ENCODE data around the gene BMPR1A. TPM values are rescaled to one million over a fixed set of nuclear protein-coding genes. Genes with fewer than 3 reads are reported as not detected.
"Not testable (repeated sequence)": the region's sequence is repeated elsewhere in the genome, so short reads cannot be mapped to it uniquely, and the experiment has no call there.

BMPR1A gene
- total RNA-seq, 1 experiment from 2014 or later, result 23.7 TPM

DNA sequence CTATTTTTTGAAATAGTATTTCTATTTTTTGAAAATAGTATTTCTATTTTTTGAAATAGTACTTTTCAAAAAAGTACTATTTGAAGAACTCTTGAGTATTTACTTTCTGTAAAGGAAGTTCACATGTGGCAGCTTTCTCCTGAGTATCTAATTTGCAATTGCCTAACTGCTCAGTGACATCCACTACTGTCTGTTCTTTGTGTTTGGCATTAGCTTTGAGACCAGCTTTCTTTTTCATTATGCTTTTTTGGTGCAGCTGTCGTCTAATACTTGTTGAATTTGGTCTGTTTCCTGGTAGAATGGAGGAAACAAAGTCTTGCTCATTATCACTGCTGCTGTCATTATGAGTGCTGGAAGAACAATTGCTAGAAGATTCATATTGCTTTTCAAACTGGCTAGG lies 99.1 kb downstream of the BMPR1A start:
- in situ Hi-C loops (cut with HindIII; ENCODE audit: low pct_unique_long_range_greater_than_20kb, low sequenced_read_pairs), result no loop called here
- DNase-seq (ENCODE audit: low read depth), result no peak

- DNase-seq (ENCODE audit: low read depth), result no peak
- in situ Hi-C loops (cut with HindIII; ENCODE audit: low pct_unique_long_range_greater_than_20kb, low sequenced_read_pairs), result no loop called here
These were observed 99.7 kb downstream of the BMPR1A start for GRCh38 chr10:86856156-86856555.

GRCh38 chr10:86857128-86857721 lies 100.8 kb downstream of the BMPR1A start:
- no peak for DNase-seq (ENCODE audit: low read depth)
- in situ Hi-C loops (cut with HindIII; ENCODE audit: low pct_unique_long_range_greater_than_20kb, low sequenced_read_pairs), result no loop called here

GRCh38 chr10:86858011-86858410 lies 101.6 kb downstream of the BMPR1A start:
- in situ Hi-C loops (cut with HindIII; ENCODE audit: low pct_unique_long_range_greater_than_20kb, low sequenced_read_pairs), result no loop called here

GRCh38 chr10:86861351-86861750 lies 104.9 kb downstream of the BMPR1A start:
- DNase-seq (ENCODE audit: low read depth), result no peak
- in situ Hi-C loops (cut with HindIII; ENCODE audit: low pct_unique_long_range_greater_than_20kb, low sequenced_read_pairs), result no loop called here

More at GRCh38 chr10:86858011-86858410, 101.6 kb downstream of the BMPR1A start:
- DNase-seq (ENCODE audit: low read depth), result no peak

GRCh38 chr10:86862373-86862772 lies 106.0 kb downstream of the BMPR1A start:
- no peak for DNase-seq (ENCODE audit: low read depth)
- in situ Hi-C loops (cut with HindIII; ENCODE audit: low pct_unique_long_range_greater_than_20kb, low sequenced_read_pairs), result no loop called here

- in situ Hi-C loops (cut with HindIII; ENCODE audit: low pct_unique_long_range_greater_than_20kb, low sequenced_read_pairs), result no loop called here
- peak; percentile 26 for DNase-seq (ENCODE audit: low read depth)
These were observed 106.5 kb downstream of the BMPR1A start for GRCh38 chr10:86862786-86863483.

DNA sequence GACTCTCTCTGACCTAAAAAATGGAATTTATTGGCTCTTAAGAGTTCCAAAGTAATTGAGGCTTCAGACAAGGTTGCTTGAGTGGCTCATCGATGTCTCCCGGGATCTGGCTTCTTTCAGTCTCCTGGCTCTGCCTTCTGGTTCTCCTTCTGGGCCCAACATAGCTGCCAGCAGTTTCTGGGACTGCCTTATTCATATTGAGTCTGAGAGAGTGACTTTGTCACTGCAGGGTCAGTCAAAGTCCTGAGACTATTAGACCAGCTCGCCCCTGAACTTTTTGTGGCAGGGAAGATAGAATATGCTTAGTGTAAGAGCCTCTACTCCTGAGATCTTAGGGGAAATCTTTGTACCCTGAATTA lies 107.0 kb downstream of the BMPR1A start:
- no peak for DNase-seq (ENCODE audit: low read depth)
- in situ Hi-C loops (cut with HindIII; ENCODE audit: low pct_unique_long_range_greater_than_20kb, low sequenced_read_pairs), result no loop called here

GRCh38 chr10:86865011-86865811 lies 108.8 kb downstream of the BMPR1A start:
- DNase-seq (ENCODE audit: low read depth); in situ Hi-C loops (cut with HindIII; ENCODE audit: low pct_unique_long_range_greater_than_20kb, low sequenced_read_pairs): not testable (repeated sequence)

- no peak for DNase-seq (ENCODE audit: low read depth)
- in situ Hi-C loops (cut with HindIII; ENCODE audit: low pct_unique_long_range_greater_than_20kb, low sequenced_read_pairs), result no loop called here
These were observed 110.7 kb downstream of the BMPR1A start for GRCh38 chr10:86867149-86867548.

DNA sequence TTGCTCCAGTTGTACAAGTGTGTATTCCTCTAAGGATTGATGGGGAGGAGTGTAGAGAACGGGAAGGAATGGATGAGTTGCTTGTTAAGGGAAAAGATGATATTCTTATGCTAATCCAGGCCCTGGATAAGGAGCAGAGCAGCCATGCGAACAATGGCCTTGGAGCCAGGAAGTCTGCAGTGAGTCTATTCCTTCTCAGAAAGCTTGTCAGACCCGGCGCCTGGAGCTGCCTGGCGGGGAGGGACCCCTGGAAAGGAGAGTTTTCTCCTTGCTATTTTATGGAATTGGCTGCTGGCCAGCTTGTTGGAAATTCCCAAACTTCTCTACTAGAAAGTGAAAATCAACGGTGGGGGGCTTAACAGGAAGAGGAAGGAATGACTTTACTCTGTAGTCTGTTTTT lies 111.9 kb downstream of the BMPR1A start:
- peak; percentile 79 for DNase-seq (ENCODE audit: low read depth)

GRCh38 chr10:86870679-86871078 lies 114.3 kb downstream of the BMPR1A start:
- no peak for DNase-seq (ENCODE audit: low read depth)
- in situ Hi-C loops (cut with HindIII; ENCODE audit: low pct_unique_long_range_greater_than_20kb, low sequenced_read_pairs), result no loop called here

More for the DNA sequence above, 111.9 kb downstream of the BMPR1A start:
- in situ Hi-C loops (cut with HindIII; ENCODE audit: low pct_unique_long_range_greater_than_20kb, low sequenced_read_pairs), result no loop called here

- in situ Hi-C loops (cut with HindIII; ENCODE audit: low pct_unique_long_range_greater_than_20kb, low sequenced_read_pairs), result no loop called here
- DNase-seq (ENCODE audit: low read depth), result peak; percentile 17
These were observed 115.3 kb downstream of the BMPR1A start for GRCh38 chr10:86871563-86872183.

DNA sequence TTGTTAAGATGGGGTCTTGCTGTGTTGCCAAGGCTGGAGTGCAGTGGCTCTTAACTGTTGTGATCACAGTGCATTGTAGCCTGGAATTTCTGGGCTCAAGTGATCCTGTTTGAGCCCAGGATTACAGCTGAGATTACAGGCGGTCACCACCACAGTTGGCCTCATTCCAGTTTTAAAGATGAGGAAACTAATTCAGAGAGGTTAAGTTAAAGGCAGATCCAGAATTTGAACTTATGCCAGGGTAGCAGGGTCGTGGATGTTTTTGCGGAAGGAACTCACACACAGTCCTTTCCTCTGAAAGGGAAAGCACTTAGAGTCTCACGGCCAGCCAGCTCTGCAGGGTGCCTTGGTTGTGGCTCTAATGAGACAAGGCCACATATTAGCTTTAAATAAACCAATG lies 116.3 kb downstream of the BMPR1A start:
- in situ Hi-C loops (cut with HindIII; ENCODE audit: low pct_unique_long_range_greater_than_20kb, low sequenced_read_pairs), result no loop called here
- DNase-seq (ENCODE audit: low read depth), result no peak

- DNase-seq (ENCODE audit: low read depth), result no peak
- in situ Hi-C loops (cut with HindIII; ENCODE audit: low pct_unique_long_range_greater_than_20kb, low sequenced_read_pairs), result no loop called here
These were observed 120.3 kb downstream of the BMPR1A start for GRCh38 chr10:86876748-86877147.

GRCh38 chr10:86878983-86879713 lies 122.7 kb downstream of the BMPR1A start:
- in situ Hi-C loops (cut with HindIII; ENCODE audit: low pct_unique_long_range_greater_than_20kb, low sequenced_read_pairs), result no loop called here
- no peak for DNase-seq (ENCODE audit: low read depth)

DNA sequence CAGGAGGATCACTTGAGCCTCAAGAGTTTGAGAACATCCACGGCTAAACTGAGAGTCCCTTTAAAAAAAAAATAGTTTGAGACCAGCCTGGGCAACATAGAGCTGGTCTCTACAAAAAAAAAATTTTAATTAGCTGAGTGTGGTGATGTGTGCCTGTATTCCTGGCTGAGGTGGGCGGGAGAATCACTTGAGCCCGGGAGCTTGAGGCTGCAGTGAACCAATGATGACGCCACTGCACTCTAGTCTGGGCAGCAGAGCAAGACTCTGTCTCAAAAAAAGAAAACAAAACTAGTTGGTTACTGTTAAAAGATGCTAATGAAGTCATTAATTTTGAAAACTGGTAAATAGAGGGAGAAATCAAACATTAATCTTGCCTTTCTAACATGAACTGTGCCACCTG lies 124.6 kb downstream of the BMPR1A start:
- in situ Hi-C loops (cut with HindIII; ENCODE audit: low pct_unique_long_range_greater_than_20kb, low sequenced_read_pairs), result no loop called here
- DNase-seq (ENCODE audit: low read depth), result no peak

Measured in Caki2 (cell line).